GM21367 (cell line): Measurements from ENCODE around the gene TUBGCP6.
"Not testable (repeated sequence)": the region's sequence is repeated elsewhere in the genome, so short reads cannot be mapped to it uniquely, and the experiment has no call there.

Experiments
- ATAC-seq: cut with Tn5 transposase; IDR thresholded peaks from one replicate; pipeline ENCODE4 v1.9.1; 2021; ENCODE audit not compliant: unreplicated experiment

The TUBGCP6 gene

GRCh38 chr22:50171965-50172421 is 72.8 kb downstream of the TUBGCP6 start:
- no peak for ATAC-seq

- ATAC-seq, result no peak
Measured at GRCh38 chr22:50171319-50171964, 73.4 kb downstream of the TUBGCP6 start.

- no peak for ATAC-seq
Measured at GRCh38 chr22:50170453-50171318, 74.1 kb downstream of the TUBGCP6 start, which contains the start of gene PANX2. PANX2 (plus strand) TSS chr22:50170731; CDS start chr22:50170731, 0 bp downstream.

GRCh38 chr22:50169774-50170341 is 75.0 kb downstream of the TUBGCP6 start:
- no peak for ATAC-seq

- no peak for ATAC-seq
Measured at GRCh38 chr22:50169181-50169759, 75.6 kb downstream of the TUBGCP6 start.

GRCh38 chr22:50168490-50169180 is 76.2 kb downstream of the TUBGCP6 start:
- not testable (repeated sequence) for ATAC-seq

- ATAC-seq, result no peak
Measured at GRCh38 chr22:50167689-50168489, 76.9 kb downstream of the TUBGCP6 start.
